ENCODE measurements around the gene CORIN.

DNA sequence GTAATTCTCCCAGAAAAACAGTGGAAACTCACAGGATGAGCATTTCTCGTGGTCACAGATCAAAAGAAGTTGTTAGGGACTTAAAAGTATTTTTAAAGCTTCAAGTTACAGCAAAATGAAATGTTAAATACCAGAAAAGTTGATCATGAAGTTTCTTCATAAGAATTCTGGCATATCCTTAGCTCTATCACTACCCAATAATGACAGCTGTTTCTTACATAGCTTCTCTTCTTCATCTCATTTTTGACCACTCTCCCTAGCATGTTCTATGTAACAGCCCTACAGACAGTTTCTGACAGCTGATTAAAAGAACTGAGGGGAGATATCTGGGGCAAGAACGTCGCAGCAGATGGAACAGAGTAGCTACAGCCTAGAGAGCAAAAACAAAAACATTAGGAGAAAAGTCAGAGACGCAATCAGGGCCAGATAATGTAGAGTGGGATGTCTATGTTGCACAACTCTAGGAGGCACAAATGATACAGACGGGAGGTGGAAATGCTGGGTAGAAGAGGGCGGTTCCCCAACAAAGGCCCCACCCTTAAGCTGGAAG lies 108.7 kb downstream of the CORIN start:
- TF ChIP-seq, protein P1, sequence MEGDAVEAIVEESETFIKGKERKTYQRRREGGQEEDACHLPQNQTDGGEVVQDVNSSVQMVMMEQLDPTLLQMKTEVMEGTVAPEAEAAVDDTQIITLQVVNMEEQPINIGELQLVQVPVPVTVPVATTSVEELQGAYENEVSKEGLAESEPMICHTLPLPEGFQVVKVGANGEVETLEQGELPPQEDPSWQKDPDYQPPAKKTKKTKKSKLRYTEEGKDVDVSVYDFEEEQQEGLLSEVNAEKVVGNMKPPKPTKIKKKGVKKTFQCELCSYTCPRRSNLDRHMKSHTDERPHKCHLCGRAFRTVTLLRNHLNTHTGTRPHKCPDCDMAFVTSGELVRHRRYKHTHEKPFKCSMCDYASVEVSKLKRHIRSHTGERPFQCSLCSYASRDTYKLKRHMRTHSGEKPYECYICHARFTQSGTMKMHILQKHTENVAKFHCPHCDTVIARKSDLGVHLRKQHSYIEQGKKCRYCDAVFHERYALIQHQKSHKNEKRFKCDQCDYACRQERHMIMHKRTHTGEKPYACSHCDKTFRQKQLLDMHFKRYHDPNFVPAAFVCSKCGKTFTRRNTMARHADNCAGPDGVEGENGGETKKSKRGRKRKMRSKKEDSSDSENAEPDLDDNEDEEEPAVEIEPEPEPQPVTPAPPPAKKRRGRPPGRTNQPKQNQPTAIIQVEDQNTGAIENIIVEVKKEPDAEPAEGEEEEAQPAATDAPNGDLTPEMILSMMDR (IDR thresholded peaks at IDR 0.05; ENCODE audit: low read length), result no peak
- TF ChIP-seq EZH2 (optimal IDR thresholded peaks at IDR 0.05; ENCODE audit: low read depth, low read length) (no peak), EZH2phosphoT487 (IDR thresholded peaks at IDR 0.05; ENCODE audit: low read length) (no peak)

Measured in MM.1S (cell line).